GM19193 (cell line): ENCODE data around the gene TTC34.

ENCODE experiments used
- POLR2A ChIP-seq: IDR thresholded peaks from 4 replicates; pipeline ENCODE4 v1.6.1; 2011; ENCODE audit not compliant: insufficient read depth, insufficient read length; ENCODE audit errors: extremely low read depth

TTC34 gene

DNA sequence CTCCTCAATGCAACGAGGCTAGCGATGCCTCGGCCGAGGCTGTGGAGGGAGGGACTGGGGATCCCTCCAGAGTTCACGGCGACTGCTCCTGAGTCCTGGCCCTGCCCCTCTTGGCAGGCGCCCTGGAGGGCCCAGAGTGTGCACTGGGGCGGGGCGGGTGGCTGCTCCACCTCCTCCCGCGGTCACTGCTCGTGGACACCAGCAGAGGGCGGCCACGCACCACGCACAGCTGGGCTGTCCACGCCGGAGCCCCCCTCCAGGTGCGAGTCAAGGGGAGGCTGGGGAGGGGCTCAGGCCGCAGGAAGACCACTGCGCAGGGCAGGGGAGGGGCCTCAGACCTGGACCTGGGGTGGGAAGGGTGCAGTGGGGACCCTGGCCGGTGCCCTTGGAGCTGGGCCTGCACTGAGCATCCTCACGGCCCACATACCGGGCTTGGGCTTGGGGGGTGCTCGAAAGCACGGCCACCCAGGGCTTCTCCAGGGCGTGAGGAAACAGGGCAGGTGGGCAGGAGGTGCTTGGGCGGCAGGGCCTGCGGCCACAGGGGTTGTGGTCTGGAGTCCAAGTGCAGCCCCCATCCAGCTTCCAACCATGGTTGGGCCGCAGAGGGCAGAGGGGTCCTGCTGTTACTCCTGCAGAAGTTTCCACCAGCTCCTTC lies 20.6 kb upstream of the TTC34 start:
- no peak for TF ChIP-seq POLR2A

GRCh38 chr1:2821373-2821955 lies 20.0 kb upstream of the TTC34 start:
- TF ChIP-seq POLR2A, result no peak

GRCh38 chr1:2820731-2821372 lies 19.4 kb upstream of the TTC34 start:
- TF ChIP-seq POLR2A, result no peak

GRCh38 chr1:2819831-2820730 lies 18.6 kb upstream of the TTC34 start:
- no peak for TF ChIP-seq POLR2A

DNA sequence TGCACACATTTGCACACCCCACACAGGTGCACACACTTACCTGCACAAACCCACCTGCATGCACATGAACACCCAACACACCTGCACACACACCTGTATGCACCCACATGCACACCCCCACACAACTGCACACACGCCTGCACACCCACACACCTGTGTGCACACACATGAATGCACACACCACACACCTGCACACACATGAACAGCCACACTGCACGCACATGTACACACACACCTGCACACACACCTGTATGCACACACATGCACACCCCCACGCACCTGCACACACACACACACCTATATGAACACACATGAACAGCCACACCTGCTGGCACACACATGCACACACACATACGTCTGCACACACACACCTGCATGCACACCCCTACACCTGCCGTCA lies 17.9 kb upstream of the TTC34 start:
- TF ChIP-seq POLR2A, result no peak

DNA sequence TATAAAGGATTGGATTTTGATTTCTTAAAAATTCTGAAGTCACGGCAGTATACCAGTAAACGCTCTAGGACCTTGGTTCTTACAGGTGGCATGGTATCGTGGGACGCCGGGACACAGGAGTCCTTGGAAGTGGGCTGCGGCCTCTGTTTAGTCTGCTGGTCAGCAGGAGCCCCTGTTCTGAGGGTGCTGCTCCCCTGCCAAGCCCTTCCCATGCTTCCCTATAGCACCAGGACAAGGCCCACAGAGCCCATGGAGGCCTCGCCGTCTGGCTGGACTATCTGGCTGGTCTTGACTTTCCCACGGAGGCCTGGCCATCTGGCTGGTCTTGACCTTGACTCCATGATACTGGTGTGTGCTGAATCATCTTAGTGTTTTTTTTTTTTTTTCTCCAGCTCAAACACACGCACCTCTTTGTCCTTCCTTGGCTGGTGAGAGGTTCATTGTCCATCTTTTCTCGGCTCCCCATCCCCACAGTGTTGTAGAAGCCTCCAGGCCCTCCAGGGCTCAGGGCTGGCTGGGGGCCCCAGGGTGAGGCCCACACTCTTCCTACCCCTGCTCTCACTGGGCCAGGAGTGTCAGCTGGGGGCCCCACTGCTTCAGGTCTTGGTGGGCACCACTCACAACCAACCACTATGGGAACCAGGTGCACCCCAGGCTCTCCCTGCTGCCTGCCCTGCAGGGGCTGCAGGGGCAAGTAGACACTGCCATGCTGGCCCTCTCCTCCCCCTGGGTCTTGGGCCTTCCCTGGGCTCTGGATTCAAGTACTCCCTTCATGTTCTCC lies 16.5 kb upstream of the TTC34 start:
- no peak for TF ChIP-seq POLR2A

GRCh38 chr1:2816786-2817185 lies 15.3 kb upstream of the TTC34 start:
- no peak for TF ChIP-seq POLR2A

GRCh38 chr1:2815551-2815950 lies 14.1 kb upstream of the TTC34 start:
- TF ChIP-seq POLR2A, result no peak

DNA sequence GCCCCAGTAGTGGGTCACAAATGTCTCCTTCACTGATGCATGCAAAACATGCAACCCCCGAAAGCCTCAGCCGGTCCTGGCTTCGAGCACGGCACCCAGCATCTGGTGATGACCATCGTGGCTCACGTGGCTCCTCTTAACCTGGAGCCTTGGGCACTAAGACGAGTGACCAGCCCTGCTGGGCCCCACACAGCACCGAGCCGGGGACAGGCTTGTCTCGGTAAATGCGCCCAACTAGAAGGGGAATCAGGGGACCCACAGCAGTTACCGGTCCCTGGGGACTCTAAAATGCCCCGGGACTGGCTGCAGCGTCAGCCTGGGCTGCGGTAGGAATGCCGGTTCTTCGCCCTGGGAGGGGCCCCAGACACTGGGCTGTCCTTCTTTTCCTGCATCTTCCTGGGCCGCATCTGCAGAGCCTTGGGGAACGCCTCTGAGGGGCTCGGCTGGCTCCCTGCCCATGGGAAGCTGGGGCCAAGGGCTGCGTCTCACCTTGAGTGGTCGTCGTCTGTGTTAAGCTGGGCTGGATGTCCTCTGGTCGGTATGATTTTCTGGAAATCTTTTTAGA lies 13.1 kb upstream of the TTC34 start:
- no peak for TF ChIP-seq POLR2A

DNA sequence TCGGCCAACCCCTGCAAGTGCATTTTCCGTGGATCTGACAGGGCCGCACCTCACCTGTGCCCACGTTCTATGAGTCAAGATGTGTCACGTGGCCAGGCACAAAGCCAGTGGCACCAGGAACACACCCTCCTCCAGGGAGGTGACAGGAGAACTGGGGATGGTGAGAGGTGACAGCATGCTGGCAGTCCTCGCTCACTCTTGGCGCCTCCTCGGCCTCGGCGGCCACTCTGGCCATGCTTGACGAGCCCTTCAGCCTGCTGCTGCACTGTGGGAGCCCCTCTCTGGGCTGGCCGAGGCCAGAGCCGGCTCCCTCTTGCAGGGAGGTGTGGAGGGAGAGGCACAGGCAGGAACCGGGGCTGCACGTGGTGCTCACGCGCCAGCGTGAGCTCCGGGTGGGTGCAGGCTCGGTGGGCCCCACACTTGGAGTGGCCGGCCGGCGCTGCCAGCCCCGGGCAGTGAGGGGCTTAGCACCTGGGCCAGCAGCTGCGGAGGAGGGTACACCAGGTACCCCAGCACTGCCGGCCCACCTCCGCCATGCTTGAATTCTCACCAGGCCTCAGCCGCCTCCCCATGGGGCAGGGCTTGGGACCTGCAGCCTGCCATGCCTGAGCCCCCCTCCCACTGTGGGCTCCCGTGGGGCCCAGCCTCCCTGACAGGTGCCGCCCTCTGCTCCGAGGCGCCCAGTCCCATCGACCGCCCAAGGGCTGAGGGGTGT lies 11.6 kb upstream of the TTC34 start:
- TF ChIP-seq POLR2A, result no peak

DNA sequence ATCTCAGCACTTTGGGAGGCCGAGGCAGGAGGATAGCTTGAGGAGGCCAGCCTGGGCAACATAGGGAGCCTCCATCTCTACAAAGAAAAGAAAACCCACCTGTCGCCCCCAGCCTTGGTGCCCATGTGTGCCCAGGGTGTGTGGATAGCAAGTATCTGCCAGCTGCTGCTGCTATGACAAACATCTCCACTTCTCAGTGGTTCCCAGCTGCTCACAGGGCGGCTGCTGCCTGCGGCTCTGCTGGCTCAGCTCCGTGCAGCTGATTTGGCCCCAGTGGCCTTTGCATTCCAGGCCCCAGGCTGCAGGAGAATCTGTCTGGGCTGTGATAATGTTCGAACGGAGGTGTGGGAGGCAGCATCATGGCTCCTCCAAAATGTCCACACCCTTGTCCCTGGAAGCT lies 10.6 kb upstream of the TTC34 start:
- TF ChIP-seq POLR2A, result no peak

- TF ChIP-seq POLR2A, result no peak
Measured at GRCh38 chr1:2811533-2811918, 10.0 kb upstream of the TTC34 start.

DNA sequence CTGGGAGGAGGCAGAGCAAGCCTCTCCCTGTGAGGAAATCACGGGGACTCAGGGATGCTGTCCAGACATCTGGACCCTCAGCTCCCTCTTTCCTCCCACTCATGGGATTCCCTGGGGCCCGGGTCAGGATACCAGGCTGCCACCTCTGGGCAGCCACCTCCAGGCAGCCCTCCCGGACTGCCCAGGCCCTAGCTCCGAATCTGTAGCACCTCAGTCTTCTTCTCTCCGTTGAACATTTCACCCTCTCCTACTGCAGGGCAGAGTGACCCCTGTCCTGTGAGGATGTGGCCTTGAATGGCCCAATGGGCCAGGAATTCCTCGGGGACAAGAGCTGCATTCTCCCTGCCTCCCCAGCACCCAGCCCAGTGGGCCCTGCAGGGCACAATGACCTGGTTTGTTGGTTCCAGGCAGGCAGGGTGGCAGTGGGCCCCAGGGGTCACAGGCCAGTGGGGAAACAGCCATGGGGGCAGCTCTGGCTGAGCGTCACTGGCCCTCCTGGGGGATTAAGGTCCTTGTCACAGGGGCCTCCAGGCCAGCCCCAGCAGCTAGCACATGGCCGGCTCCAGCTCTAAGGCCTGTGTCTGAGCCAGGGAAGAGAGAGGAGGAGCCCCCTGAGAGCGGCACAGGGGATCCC lies 9.5 kb upstream of the TTC34 start:
- no peak for TF ChIP-seq POLR2A

- no peak for TF ChIP-seq POLR2A
Measured at GRCh38 chr1:2810281-2810680, 8.8 kb upstream of the TTC34 start.

DNA sequence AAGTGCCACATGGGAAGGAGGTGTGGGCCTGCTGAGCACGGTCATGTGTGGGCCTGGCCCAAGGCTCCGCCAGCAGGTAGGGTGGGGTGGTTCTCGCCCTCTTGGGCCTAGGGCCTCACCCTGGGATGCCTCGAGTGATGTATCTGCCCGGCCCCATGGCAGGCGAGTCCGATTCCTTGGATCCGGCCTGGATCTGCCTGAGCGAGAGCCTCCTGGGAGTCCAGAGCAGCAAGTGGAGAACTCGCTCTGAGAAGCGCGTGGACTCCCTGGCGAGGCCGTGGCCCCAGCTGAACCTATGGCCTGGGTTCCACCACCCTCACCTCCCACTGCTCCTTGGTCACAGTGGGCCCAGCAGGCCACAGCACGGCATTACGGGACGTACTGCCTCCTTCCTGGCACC lies 8.2 kb upstream of the TTC34 start:
- no peak for TF ChIP-seq POLR2A
